Endodermal cell (in vitro differentiated cells): ENCODE data around the gene YWHAQ. TPM values are rescaled to one million over a fixed set of nuclear protein-coding genes. Genes with fewer than 3 reads are reported as not detected.
"Not testable (repeated sequence)": the region's sequence is repeated elsewhere in the genome, so short reads cannot be mapped to it uniquely, and the experiment has no call there.

ENCODE experiments used
- DNase-seq: peaks from one replicate; pipeline ENCODE4 v3.0.0-alpha.2; 2017
- H3K27ac ChIP-seq: 2 replicates; pipeline ENCODE4 v1.5.1; 2013; ENCODE audit warnings: mild to moderate bottlenecking, low read depth, low read length, moderate library complexity
- H3K27me3 ChIP-seq: 2 replicates; pipeline ENCODE4 v1.6.1; 2013; ENCODE audit warnings: mild to moderate bottlenecking, low read length, moderate library complexity; ENCODE audit not compliant: insufficient read depth, control insufficient read depth, poor library complexity, severe bottlenecking
- H3K36me3 ChIP-seq: 2 replicates; pipeline ENCODE4 v1.7.0; 2013; ENCODE audit warnings: mild to moderate bottlenecking, low read length, moderate library complexity; ENCODE audit not compliant: control insufficient read depth, insufficient read depth
- H3K4me1 ChIP-seq: one replicate; pipeline ENCODE4 v1.7.0; 2013; ENCODE audit warnings: low read length; ENCODE audit not compliant: control insufficient read depth, insufficient read depth
- H3K4me3 ChIP-seq: 2 replicates; pipeline ENCODE4 v1.5.1; 2013; ENCODE audit warnings: mild to moderate bottlenecking, low read length, moderate library complexity
- H3K9ac ChIP-seq: 2 replicates; pipeline ENCODE4 v1.6.1; 2013; ENCODE audit warnings: mild to moderate bottlenecking, low read length, moderate library complexity; ENCODE audit not compliant: poor library complexity, severe bottlenecking; ENCODE audit errors: extremely low read depth
- H3K9me3 ChIP-seq: 2 replicates; pipeline ENCODE4 v1.6.1; 2013; ENCODE audit warnings: mild to moderate bottlenecking, low read length, moderate library complexity; ENCODE audit not compliant: control insufficient read depth
- H3K27ac Mint-ChIP-seq: 2 replicates; pipeline ENCODE4 v1.8.0; 2020; ENCODE audit warnings: mixed read lengths
- H3K27me3 Mint-ChIP-seq: 2 replicates; pipeline ENCODE4 v1.8.0; 2021; ENCODE audit warnings: mild to moderate bottlenecking, mixed read lengths; ENCODE audit not compliant: insufficient read depth
- H3K36me3 Mint-ChIP-seq: 2 replicates; pipeline ENCODE4 v1.8.0; 2020; ENCODE audit warnings: low read depth, mixed read lengths
- H3K4me1 Mint-ChIP-seq: 2 replicates; pipeline ENCODE4 v1.8.0; 2020; ENCODE audit warnings: mixed read lengths
- H3K4me3 Mint-ChIP-seq: 2 replicates; pipeline ENCODE4 v1.8.0; 2020; ENCODE audit warnings: mild to moderate bottlenecking, moderate library complexity, mixed read lengths
- H3K9me3 Mint-ChIP-seq: 2 replicates; pipeline ENCODE4 v1.8.0; 2020; ENCODE audit warnings: mild to moderate bottlenecking, mixed read lengths
- CTCF ChIP-seq: fragments of 200-600 bp; sonication (generic); conservative IDR thresholded peaks from 2 replicates; pipeline ENCODE4 v1.5.0; 2021; ENCODE audit warnings: antibody characterized with exemption, mild to moderate bottlenecking
- WGBS, 2 experiments: methylation state at CpG; one replicate each; pipeline versions ENCODE4 v1.1.5 to v1.1.7; 2013; ENCODE audit warnings: missing lambda C conversion rate in 2 of 2, mixed read lengths in 1 of 2; ENCODE audit not compliant: insufficient coverage in 1 of 2, insufficient read length in 1 of 2; 5-methylcytosine and 5-hydroxymethylcytosine counted together
- total RNA-seq, 2 donors: library from RNA; stranded (reverse); fragmentation: NEBNext Ultra II Directional in 1 of 2; extraction: Animal tissue kit (Norgen Biotek cat#: 25700) in 1 of 2; gene quantifications; 2 replicates in 1 of 2; 3 replicates in 1 of 2; pipeline ENCODE4 v1.2.1, GENCODE V29; 2021

Gene YWHAQ
- total RNA-seq, 2 donors from 2014 or later = 357 to 374 TPM

- Mint-ChIP-seq H3K27ac (no peak overlapping the region), H3K27me3 (no peaks in the 10 kb centered on the region), H3K4me3 (no peak overlapping the region), H3K36me3 (peaks cover 63% of the 10 kb centered on the region), H3K9me3 (no peaks in the 10 kb centered on the region), H3K4me1 (no peaks in the 10 kb centered on the region)
- DNase-seq = no peak
- 96% methylated on average over 2 of the region's 3 CpGs; no CpG with 5 or more reads in 1 of the 2 experiments for WGBS, 2 experiments
- H3K36me3 ChIP-seq = peaks cover 88% of the 10 kb centered on the region
- no peaks in the 10 kb centered on the region for H3K4me1 ChIP-seq
- H3K9ac ChIP-seq = no peak overlapping the region
- H3K27ac ChIP-seq = no peak overlapping the region
- TF ChIP-seq CTCF = no peak
- H3K9me3 ChIP-seq = no peaks in the 10 kb centered on the region
- no peaks in the 10 kb centered on the region for H3K27me3 ChIP-seq
- H3K4me3 ChIP-seq = no peak overlapping the region
These were observed 44.3 kb downstream of the YWHAQ start for GRCh38 chr2:9586465-9586864.

GRCh38 chr2:9585486-9585885 is 45.3 kb downstream of the YWHAQ start:
- Histone ChIP-seq H3K4me1 (no peaks in the 10 kb centered on the region), H3K4me3 (no peak overlapping the region), H3K27ac (no peak overlapping the region), H3K27me3 (no peaks in the 10 kb centered on the region), H3K36me3 (peaks cover 85% of the 10 kb centered on the region), H3K9me3 (no peaks in the 10 kb centered on the region), H3K9ac (no peak overlapping the region)
- Mint-ChIP-seq H3K4me3 (no peak overlapping the region), H3K4me1 (no peaks in the 10 kb centered on the region), H3K27ac (no peak overlapping the region), H3K9me3 (no peaks in the 10 kb centered on the region), H3K27me3 (no peaks in the 10 kb centered on the region), H3K36me3 (peaks cover 55% of the 10 kb centered on the region)
- DNase-seq = no peak
- no peak for TF ChIP-seq CTCF
- 97 to 100% methylated on average over 3 to 5 of the region's 5 CpGs for WGBS, 2 experiments

- H3K9me3 Mint-ChIP-seq, H3K27me3 Mint-ChIP-seq, DNase-seq, H3K27me3 ChIP-seq, H3K4me3 Mint-ChIP-seq, H3K4me3 ChIP-seq, H3K27ac Mint-ChIP-seq, H3K4me1 Mint-ChIP-seq, H3K4me1 ChIP-seq, H3K27ac ChIP-seq, H3K9ac ChIP-seq, H3K9me3 ChIP-seq: not testable (repeated sequence)
- peaks cover 85% of the 10 kb centered on the region for H3K36me3 ChIP-seq
- peaks cover 49% of the 10 kb centered on the region for H3K36me3 Mint-ChIP-seq
These were observed 45.9 kb downstream of the YWHAQ start for GRCh38 chr2:9584902-9585301.

- H3K9me3 ChIP-seq = no peaks in the 10 kb centered on the region
- no peaks in the 10 kb centered on the region for H3K4me1 ChIP-seq
- H3K27me3 ChIP-seq = no peaks in the 10 kb centered on the region
- H3K4me1 Mint-ChIP-seq = no peaks in the 10 kb centered on the region
- no peak overlapping the region for H3K27ac ChIP-seq
- no peaks in the 10 kb centered on the region for H3K9me3 Mint-ChIP-seq
- no peak overlapping the region for H3K4me3 Mint-ChIP-seq
- DNase-seq = no peak
- peaks cover 38% of the 10 kb centered on the region for H3K36me3 Mint-ChIP-seq
- H3K27ac Mint-ChIP-seq = no peak overlapping the region
- H3K36me3 ChIP-seq = peaks cover 65% of the 10 kb centered on the region
- H3K9ac ChIP-seq = no peak overlapping the region
- 90 to 95% methylated on average over 4 to 5 of the region's 5 CpGs for WGBS, 2 experiments
- TF ChIP-seq CTCF = no peak
- H3K4me3 ChIP-seq = no peak overlapping the region
- H3K27me3 Mint-ChIP-seq = no peaks in the 10 kb centered on the region
These were observed 48.2 kb downstream of the YWHAQ start for GRCh38 chr2:9582624-9583023.
